Stimulated activated effector memory CD8-positive, alpha-beta T cell treated with anti-CD3 and anti-CD28 coated beads, Interleukin-12 subunit alpha, Interleukin-12 subunit beta, amount 100 ng/mL, for 72 hours (primary cell): ENCODE data around the gene HLA-DMA.

ENCODE experiments used
- ATAC-seq: fragments of 150-1000 bp; cut with Tn5 transposase; 2 replicates; pipeline ENCODE4 v1.10.0; 2021
- DNase-seq, 2 donors: peaks; one replicate each; pipeline ENCODE4 v3.0.0; 2021 to 2022; ENCODE audit warnings: low spot score in 2 of 2
- H3K27ac Mint-ChIP-seq: one replicate; pipeline ENCODE4 v1.8.0; 2022; ENCODE audit warnings: mild to moderate bottlenecking, mixed read lengths
- H3K36me3 Mint-ChIP-seq: one replicate; pipeline ENCODE4 v1.8.0; 2022; ENCODE audit warnings: mild to moderate bottlenecking, mixed read lengths
- H3K4me1 Mint-ChIP-seq: one replicate; pipeline ENCODE4 v1.8.0; 2022; ENCODE audit warnings: mixed read lengths
- H3K4me3 Mint-ChIP-seq: one replicate; pipeline ENCODE4 v1.8.0; 2022; ENCODE audit warnings: mild to moderate bottlenecking, mixed read lengths
- H3K9me3 Mint-ChIP-seq: one replicate; pipeline ENCODE4 v1.8.0; 2022; ENCODE audit warnings: mixed read lengths

The HLA-DMA gene

DNA sequence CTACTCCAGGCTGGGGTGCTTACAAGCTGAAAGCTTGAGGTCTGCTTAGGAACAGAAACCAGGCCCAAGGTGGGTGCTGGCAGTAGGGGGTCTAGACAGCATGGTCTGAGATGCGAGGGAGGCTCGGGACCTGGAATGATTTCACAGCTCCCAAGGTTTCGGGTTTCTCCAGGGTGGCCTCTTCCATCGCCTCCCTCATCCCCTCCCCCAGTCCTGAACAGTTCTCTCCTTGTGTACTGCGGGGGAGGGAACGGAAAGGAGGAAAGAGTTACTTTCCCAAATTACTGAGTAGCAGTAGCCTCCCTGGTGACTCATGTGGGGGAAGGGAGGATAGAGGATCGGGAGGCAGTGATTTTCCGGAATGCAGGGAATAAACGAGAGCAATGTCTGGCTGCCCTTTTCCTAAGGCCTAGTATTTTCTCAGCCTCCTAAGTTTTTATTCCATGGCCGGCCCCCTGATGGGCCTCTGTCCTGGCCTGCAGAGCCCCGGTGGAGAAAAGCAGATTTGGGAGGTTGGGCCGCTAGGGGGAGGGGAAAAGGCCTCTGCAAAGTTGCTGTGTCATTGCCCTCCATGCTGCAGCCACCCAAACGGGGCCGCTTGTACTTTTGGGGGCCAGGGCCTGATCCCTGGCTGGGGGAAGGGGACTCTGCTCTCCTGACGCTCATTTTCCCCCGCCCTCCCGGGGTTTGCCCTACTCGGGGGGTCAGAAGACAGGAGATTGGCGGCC, 17.0 kb upstream of the HLA-DMA start:
- H3K4me3 Mint-ChIP-seq = peak overlapping the region; percentile 100
- H3K4me1 Mint-ChIP-seq = peaks cover 64% of the 10 kb centered on the region
- ATAC-seq = peak; percentile 1
- peak; percentile 67 to 89 for DNase-seq
- H3K36me3 Mint-ChIP-seq = peaks cover 79% of the 10 kb centered on the region
- H3K9me3 Mint-ChIP-seq = no peaks in the 10 kb centered on the region
- H3K27ac Mint-ChIP-seq = peak overlapping the region; percentile 99

DNA sequence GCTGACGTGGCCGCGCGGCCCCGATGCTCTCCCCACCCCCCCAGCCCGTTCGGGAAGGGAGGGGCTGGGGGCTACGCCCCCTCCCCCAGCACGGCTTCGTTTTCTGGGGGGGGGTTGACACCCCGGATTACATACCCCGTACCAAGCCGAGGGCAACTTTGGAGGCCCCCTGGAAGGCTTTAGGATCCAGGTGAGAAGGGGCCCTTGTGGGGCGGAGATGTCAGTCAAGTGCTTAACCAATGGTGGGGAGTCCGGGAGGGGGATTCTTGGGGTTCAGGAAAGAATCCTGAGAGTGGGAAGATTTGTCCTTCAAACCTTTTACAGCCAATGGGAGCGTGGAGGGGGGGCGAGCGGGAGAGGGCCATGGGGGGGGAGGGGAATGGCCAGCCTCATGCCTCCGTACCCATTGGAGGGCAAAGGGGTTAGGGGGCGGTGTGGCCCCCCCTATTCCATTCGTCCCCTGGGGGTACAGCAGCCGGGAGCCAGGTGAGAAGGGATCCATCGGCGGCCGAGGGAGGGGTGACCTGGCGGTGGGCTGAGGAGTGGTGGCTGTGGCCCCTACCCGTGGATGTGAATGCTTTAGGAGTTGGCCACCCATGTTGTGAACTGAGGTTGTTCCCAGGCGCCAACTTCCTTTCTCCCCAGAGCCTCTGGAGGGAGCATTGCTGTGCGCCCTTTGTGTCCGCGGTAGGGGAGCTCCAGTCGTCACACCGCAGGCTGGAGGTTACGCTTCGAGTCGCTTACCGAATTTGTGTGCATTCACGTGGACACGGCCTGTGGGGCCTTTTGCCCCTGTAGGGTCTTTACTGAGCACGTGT, 16.2 kb upstream of the HLA-DMA start:
- Mint-ChIP-seq H3K9me3 (no peaks in the 10 kb centered on the region), H3K27ac (peak overlapping the region; percentile 99), H3K4me3 (peak overlapping the region; percentile 100), H3K4me1 (peaks cover 63% of the 10 kb centered on the region), H3K36me3 (peaks cover 71% of the 10 kb centered on the region)
- ATAC-seq = peak; percentile 0
- DNase-seq = peak; percentile 54 to 86

- Mint-ChIP-seq H3K9me3 (no peaks in the 10 kb centered on the region), H3K36me3 (peaks cover 63% of the 10 kb centered on the region), H3K27ac (peak within 1 kb of the TSS; percentile 99), H3K4me3 (peak within 1 kb of the TSS; percentile 100), H3K4me1 (peaks cover 59% of the 10 kb centered on the region)
- DNase-seq (peak; percentile 95 to 99), ATAC-seq (peak; percentile 54)
Measured at GRCh38 chr6:32968093-32968866, 15.4 kb upstream of the HLA-DMA start, which contains the start of gene BRD2. TSS of gene BRD2 (plus strand) at chr6:32968594. CDS start at chr6:32972899, 4,305 bp downstream.

- Mint-ChIP-seq H3K4me1 (peaks cover 55% of the 10 kb centered on the region), H3K9me3 (no peaks in the 10 kb centered on the region), H3K4me3 (peak overlapping the region; percentile 100), H3K27ac (peak overlapping the region; percentile 99), H3K36me3 (peaks cover 54% of the 10 kb centered on the region)
- peak in 1 of 2 donors; percentile 67 for DNase-seq
- no peak for ATAC-seq
Measured at GRCh38 chr6:32967151-32968091, 14.5 kb upstream of the HLA-DMA start.

DNA sequence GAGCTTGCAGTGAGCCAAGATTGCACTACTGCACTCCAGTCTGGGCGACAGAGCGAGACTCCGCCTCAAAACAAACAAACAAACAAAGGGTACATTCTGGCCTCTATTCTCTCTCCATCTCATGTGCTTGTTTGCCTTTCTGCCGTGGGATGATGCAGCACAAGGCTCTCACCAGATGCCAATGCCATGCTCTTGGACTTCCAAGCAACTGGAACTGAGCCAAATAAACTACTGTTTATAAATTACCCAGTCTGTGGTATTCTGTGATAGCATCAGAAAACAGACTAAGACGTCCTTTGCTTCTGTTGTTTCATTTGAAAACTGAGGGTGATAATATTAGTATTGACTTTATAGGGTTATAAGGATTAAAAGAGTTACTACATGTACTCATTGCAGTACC, 11.9 kb upstream of the HLA-DMA start:
- DNase-seq (no peak), ATAC-seq (no peak)
- no peaks in the 10 kb centered on the region for H3K9me3 Mint-ChIP-seq
- no peak overlapping the region for H3K27ac Mint-ChIP-seq
- peaks cover 28% of the 10 kb centered on the region for H3K36me3 Mint-ChIP-seq
- H3K4me1 Mint-ChIP-seq = peaks cover 65% of the 10 kb centered on the region
- no peak overlapping the region for H3K4me3 Mint-ChIP-seq

DNA sequence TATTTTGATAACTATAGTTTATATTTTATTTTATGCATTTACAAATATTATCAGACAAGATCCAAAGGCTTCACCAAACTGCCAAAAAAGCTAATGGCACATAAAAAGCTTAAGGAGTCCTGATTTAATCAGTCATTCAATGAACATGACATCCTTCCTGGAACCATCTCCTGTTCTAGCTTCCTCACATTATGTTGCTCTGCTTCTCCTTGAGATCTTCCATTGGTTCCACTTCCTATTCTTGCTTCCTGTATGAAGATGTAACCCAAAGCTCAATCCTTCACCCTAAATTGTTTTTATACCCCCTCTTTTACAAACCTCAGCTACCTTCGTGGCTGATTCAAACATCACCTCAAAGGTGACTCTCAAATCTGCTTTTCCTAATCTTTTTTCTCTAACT, 11.0 kb upstream of the HLA-DMA start:
- peaks cover 19% of the 10 kb centered on the region for H3K36me3 Mint-ChIP-seq
- H3K9me3 Mint-ChIP-seq = no peaks in the 10 kb centered on the region
- ATAC-seq = no peak
- no peak overlapping the region for H3K4me3 Mint-ChIP-seq
- DNase-seq = no peak
- no peak overlapping the region for H3K27ac Mint-ChIP-seq
- peaks cover 68% of the 10 kb centered on the region for H3K4me1 Mint-ChIP-seq

- peaks cover 64% of the 10 kb centered on the region for H3K4me1 Mint-ChIP-seq
- ATAC-seq (no peak), DNase-seq (no peak)
- H3K4me3 Mint-ChIP-seq = no peak overlapping the region
- H3K36me3 Mint-ChIP-seq = peaks cover 6% of the 10 kb centered on the region
- H3K27ac Mint-ChIP-seq = no peak overlapping the region
- H3K9me3 Mint-ChIP-seq = no peaks in the 10 kb centered on the region
Measured at GRCh38 chr6:32962213-32962826, 9.4 kb upstream of the HLA-DMA start.

GRCh38 chr6:32960563-32960962, 7.7 kb upstream of the HLA-DMA start:
- H3K4me3 Mint-ChIP-seq = no peak overlapping the region
- DNase-seq = no peak
- ATAC-seq = no peak
- H3K27ac Mint-ChIP-seq = no peak overlapping the region
- H3K36me3 Mint-ChIP-seq = no peaks in the 10 kb centered on the region
- H3K9me3 Mint-ChIP-seq = no peaks in the 10 kb centered on the region
- peaks cover 59% of the 10 kb centered on the region for H3K4me1 Mint-ChIP-seq

DNA sequence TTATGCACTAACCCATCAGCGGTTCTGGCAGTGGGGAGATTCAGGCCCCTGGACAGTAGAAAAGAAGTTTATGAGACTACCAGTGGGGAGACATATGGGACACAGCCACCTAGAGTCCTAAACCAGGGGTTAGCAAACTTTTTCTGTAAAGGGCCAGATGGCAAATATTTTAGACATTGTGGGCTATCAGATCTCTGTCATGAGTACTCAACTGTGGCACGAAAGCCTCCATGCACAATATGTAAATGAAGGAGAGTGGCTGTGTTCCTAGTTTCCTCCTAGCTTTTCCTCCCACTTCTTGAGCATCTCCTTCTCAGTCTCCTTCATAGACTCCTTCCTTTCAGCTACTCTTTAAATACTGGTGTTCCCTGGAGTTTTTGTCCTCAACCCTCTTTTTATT, 3.3 kb upstream of the HLA-DMA start:
- ATAC-seq (no peak), DNase-seq (peak in 1 of 2 donors; percentile 32)
- Mint-ChIP-seq H3K9me3 (no peaks in the 10 kb centered on the region), H3K4me1 (peaks cover 59% of the 10 kb centered on the region), H3K4me3 (no peak overlapping the region), H3K36me3 (peaks cover 6% of the 10 kb centered on the region), H3K27ac (no peak overlapping the region)

DNA sequence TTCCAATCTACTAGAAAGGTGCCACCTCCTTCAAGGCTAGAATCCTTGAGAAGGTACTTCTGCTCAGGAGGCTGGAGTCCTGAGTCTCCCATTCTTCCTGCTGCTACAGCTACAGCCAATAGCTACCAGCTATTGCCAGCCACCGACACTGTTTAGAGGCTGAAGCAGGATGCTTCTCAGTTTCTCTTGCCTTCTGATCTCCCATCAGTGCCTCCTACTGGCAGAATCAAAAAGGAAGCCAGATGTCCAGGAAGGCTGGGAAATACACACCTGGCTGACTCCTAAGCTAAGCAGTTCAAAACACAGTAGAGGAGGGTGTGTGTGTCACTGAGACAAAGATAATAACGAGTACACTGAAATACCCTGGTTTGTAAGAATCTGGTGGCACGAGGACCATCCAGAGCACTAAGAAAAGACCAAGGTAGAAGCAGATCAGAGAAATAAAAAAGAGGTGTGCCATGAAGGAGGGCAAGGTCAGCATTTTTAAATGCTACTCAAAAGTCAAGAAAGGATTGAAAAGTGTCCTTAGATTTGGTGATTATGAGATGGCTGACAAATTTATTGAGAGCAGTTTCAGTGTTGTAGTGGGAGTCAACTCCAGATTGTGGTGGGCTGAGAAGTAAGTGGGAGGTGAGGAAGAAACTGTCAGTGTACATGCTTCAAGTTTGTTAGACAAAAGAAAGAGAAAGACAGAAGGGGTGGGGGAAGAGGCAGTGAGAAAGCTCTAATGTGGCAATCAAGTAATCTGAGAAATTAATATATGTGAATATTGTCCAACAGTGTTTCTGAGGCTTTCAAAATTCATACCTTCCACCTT, 2.3 kb upstream of the HLA-DMA start:
- ATAC-seq (peak; percentile 68), DNase-seq (peak in 1 of 2 donors; percentile 61)
- Mint-ChIP-seq H3K9me3 (no peaks in the 10 kb centered on the region), H3K4me1 (peaks cover 57% of the 10 kb centered on the region), H3K27ac (peak overlapping the region; percentile 6), H3K4me3 (peak overlapping the region; percentile 47), H3K36me3 (peaks cover 6% of the 10 kb centered on the region)

GRCh38 chr6:32954267-32954666, 1.4 kb upstream of the HLA-DMA start:
- ATAC-seq (no peak), DNase-seq (peak in 1 of 2 donors; percentile 43)
- no peaks in the 10 kb centered on the region for H3K9me3 Mint-ChIP-seq
- peaks cover 6% of the 10 kb centered on the region for H3K36me3 Mint-ChIP-seq
- peaks cover 62% of the 10 kb centered on the region for H3K4me1 Mint-ChIP-seq
- peak overlapping the region; percentile 47 for H3K4me3 Mint-ChIP-seq
- peak overlapping the region; percentile 89 for H3K27ac Mint-ChIP-seq

DNA sequence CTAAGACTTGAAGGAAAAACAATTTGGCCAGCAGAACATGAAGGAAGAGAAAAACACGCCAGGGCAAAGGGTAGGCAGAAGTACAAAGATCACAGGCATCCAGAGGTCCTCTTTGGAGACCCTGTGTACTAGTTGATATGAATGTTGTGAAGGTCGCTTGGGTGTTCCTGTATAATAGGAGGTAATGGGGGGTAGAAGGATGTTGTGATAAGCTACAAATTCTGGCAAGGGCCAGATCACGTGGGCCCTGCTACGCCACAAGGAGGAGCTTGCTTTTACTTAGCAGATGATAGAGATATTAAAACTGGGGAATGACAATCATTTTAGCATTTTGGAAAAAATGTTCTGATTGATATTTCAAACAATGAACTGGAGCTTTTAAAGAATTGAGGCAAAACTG, 878 bp upstream of the HLA-DMA start:
- Mint-ChIP-seq H3K4me3 (peak overlapping the region; percentile 77), H3K4me1 (peaks cover 67% of the 10 kb centered on the region), H3K9me3 (no peaks in the 10 kb centered on the region), H3K27ac (peak overlapping the region; percentile 89), H3K36me3 (peaks cover 6% of the 10 kb centered on the region)
- DNase-seq = peak in 1 of 2 donors; percentile 39
- no peak for ATAC-seq

DNA sequence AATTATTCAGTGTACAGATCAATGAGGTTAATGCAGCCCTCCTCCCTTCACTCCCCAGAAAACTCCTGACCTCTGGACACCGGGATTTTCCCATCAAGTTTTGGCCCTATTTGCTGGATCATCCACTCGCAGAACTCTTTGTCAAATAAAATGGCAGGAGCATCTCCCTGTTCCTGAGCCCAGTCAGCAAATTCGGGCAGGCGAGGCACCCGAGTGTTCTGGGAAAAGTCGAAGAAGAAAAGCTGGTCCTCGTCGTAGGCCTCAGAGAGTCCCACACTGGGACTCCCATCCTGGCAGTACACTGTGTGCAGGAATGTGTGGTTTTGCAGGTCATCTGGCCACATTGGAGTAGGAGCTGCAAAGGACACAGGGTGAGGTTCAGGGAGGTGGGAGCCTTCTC, 2.4 kb downstream of the HLA-DMA start:
- no peak for ATAC-seq
- peaks cover 66% of the 10 kb centered on the region for H3K4me1 Mint-ChIP-seq
- H3K27ac Mint-ChIP-seq = peak overlapping the region; percentile 26
- no peaks in the 10 kb centered on the region for H3K9me3 Mint-ChIP-seq
- H3K4me3 Mint-ChIP-seq = peak overlapping the region; percentile 16
- H3K36me3 Mint-ChIP-seq = peaks cover 6% of the 10 kb centered on the region
- DNase-seq = no peak
